H1 (cell line): Measurements from ENCODE around the gene ONECUT3. TPM values are rescaled to one million over a fixed set of nuclear protein-coding genes. Genes with fewer than 3 reads are reported as not detected.

Experiments used
- CTCF ChIA-PET: fragments of 300-600 bp; sonication (Branson Sonifier 250); formaldehyde crosslinking; loops from one replicate; lab custom pipeline; 2021; ENCODE audit not compliant: partially characterized antibody; lab: Charles Lee
- POLR2A ChIA-PET: fragments of 300-600 bp; sonication (Branson Sonifier 250); formaldehyde crosslinking; loops from one replicate; lab custom pipeline; 2021; ENCODE audit warnings: inconsistent platforms; ENCODE audit not compliant: partially characterized antibody; lab: Charles Lee
- DNase-seq, 2 experiments: peaks; one replicate each; pipeline versions ENCODE4 v3.0.0 to v3.0.0-alpha.2; 2010 to 2022; ENCODE audit warnings: low spot score in 2 of 2, low read depth in 1 of 2, mixed read lengths in 1 of 2
- FAIRE-seq: peaks from 2 replicates; lab custom pipeline; 2011; peaks lifted over from hg19 to GRCh38; lab: Jason Lieb, UNC
- H2AFZ ChIP-seq: 2 replicates; pipeline ENCODE4 v1.8.1; 2012; ENCODE audit warnings: low read length, inconsistent platforms
- H2AK5ac ChIP-seq: 2 replicates; pipeline ENCODE4 v1.6.1; 2013; ENCODE audit warnings: low read depth, low read length
- H2BK120ac ChIP-seq: replicated peaks from 2 replicates; pipeline ENCODE3; 2013; ENCODE audit warnings: low read depth, low read length, inconsistent platforms
- H2BK12ac ChIP-seq: 2 replicates; pipeline ENCODE4 v1.6.1; 2013; ENCODE audit warnings: low read depth, low read length
- H2BK15ac ChIP-seq: 2 replicates; pipeline ENCODE4 v1.6.1; 2013; ENCODE audit warnings: low read length
- H2BK20ac ChIP-seq: 2 replicates; pipeline ENCODE4 v1.6.1; 2013; ENCODE audit warnings: low read length
- H2BK5ac ChIP-seq: 2 replicates; pipeline ENCODE4 v1.6.1; 2013; ENCODE audit warnings: low read depth, low read length
- H3K14ac ChIP-seq: 2 replicates; pipeline ENCODE4 v1.6.1; 2013; ENCODE audit warnings: inconsistent platforms; ENCODE audit not compliant: insufficient read length
- H3K18ac ChIP-seq: 2 replicates; pipeline ENCODE4 v1.6.1; 2013; ENCODE audit warnings: low read length; ENCODE audit errors: extremely low read depth
- H3K23ac ChIP-seq: 2 replicates; pipeline ENCODE4 v1.6.1; 2013; ENCODE audit warnings: inconsistent platforms; ENCODE audit not compliant: insufficient read length
- H3K23me2 ChIP-seq: 2 replicates; pipeline ENCODE4 v1.6.1; 2013; ENCODE audit warnings: low read depth, low read length
- H3K27ac ChIP-seq: 2 replicates; pipeline ENCODE4 v1.6.1; 2011; ENCODE audit warnings: low read depth, low read length, inconsistent platforms
- H3K27me3 ChIP-seq, 4 experiments: replicated peaks in 1 of 4; 1 replicate in 1 of 4; 2 replicates in 3 of 4; pipeline versions ENCODE4 v1.6.1 to v1.8.1; 2011 to 2013; ENCODE audit warnings: low read length in 3 of 4, mild to moderate bottlenecking in 3 of 4, inconsistent platforms in 2 of 4, mixed read lengths in 2 of 4, moderate library complexity in 1 of 4; ENCODE audit not compliant: control insufficient read depth in 3 of 4, insufficient read depth in 3 of 4; ENCODE audit errors: extremely low read depth in 1 of 4
- H3K36me3 ChIP-seq, 4 experiments: 2 replicates each; pipeline versions ENCODE4 v1.6.1 to v1.8.1; 2011 to 2013; ENCODE audit warnings: mild to moderate bottlenecking in 4 of 4, low read length in 3 of 4, moderate library complexity in 2 of 4, control low read depth in 1 of 4, inconsistent platforms in 1 of 4; ENCODE audit not compliant: insufficient read depth in 4 of 4, control insufficient read depth in 2 of 4
- H3K4ac ChIP-seq: replicated peaks from 2 replicates; pipeline ENCODE3; 2013; ENCODE audit warnings: low read length, low read depth, mixed read lengths, inconsistent platforms; ENCODE audit not compliant: insufficient read length
- H3K4me1 ChIP-seq, 4 experiments: replicated peaks in 1 of 4; 1 replicate in 1 of 4; 2 replicates in 3 of 4; pipeline versions ENCODE4 v1.6.1 to v1.8.1; 2011 to 2013; ENCODE audit warnings: low read length in 3 of 4, inconsistent platforms in 2 of 4, mixed read lengths in 1 of 4; ENCODE audit not compliant: insufficient read depth in 4 of 4, control insufficient read depth in 3 of 4
- H3K4me2 ChIP-seq, 2 experiments: 2 replicates each; pipeline versions ENCODE4 v1.6.1 to v1.8.1; 2011 to 2013; ENCODE audit warnings: low read depth in 2 of 2, low read length in 2 of 2, control low read depth in 1 of 2, inconsistent platforms in 1 of 2, mild to moderate bottlenecking in 1 of 2; ENCODE audit not compliant: insufficient read depth in 1 of 2
- H3K4me3 ChIP-seq, 4 experiments: fragments of 200-600, 300-600 bp in 1 of 4; sonication (generic), shearing (Covaris generic), sonication (Bioruptor Twin) in 1 of 4; 2 replicates each; pipeline versions ENCODE4 v1.5.1 to v1.8.1; 2011 to 2016; ENCODE audit warnings: low read length in 4 of 4, low read depth in 3 of 4, control low read depth in 2 of 4, inconsistent platforms in 2 of 4, mild to moderate bottlenecking in 2 of 4, mixed read lengths in 1 of 4, moderate library complexity in 1 of 4; ENCODE audit not compliant: insufficient read depth in 2 of 4; ENCODE audit errors: extremely low read depth in 1 of 4
- H3K56ac ChIP-seq: replicated peaks from 2 replicates; pipeline ENCODE3; 2013; ENCODE audit warnings: low read depth, mild to moderate bottlenecking, mixed read lengths, low read length, inconsistent platforms; ENCODE audit not compliant: insufficient read length
- H3K79me1 ChIP-seq: 2 replicates; pipeline ENCODE4 v1.6.1; 2013; ENCODE audit warnings: low read depth, low read length, control low read depth
- H3K79me2 ChIP-seq, 2 experiments: 2 replicates each; pipeline versions ENCODE4 v1.6.1 to v1.8.1; 2012 to 2013; ENCODE audit warnings: low read length in 2 of 2, mild to moderate bottlenecking in 2 of 2, inconsistent platforms in 1 of 2; ENCODE audit not compliant: insufficient read depth in 2 of 2, control insufficient read depth in 1 of 2
- H3K9ac ChIP-seq, 4 experiments: replicated peaks in 1 of 4; 1 replicate in 1 of 4; 2 replicates in 3 of 4; pipeline versions ENCODE4 v1.6.1 to v1.8.1; 2011 to 2013; ENCODE audit warnings: low read depth in 3 of 4, low read length in 3 of 4, control low read depth in 2 of 4, mild to moderate bottlenecking in 2 of 4, moderate library complexity in 2 of 4, inconsistent platforms in 1 of 4; ENCODE audit errors: extremely low read depth in 1 of 4
- H3K9me3 ChIP-seq, 2 experiments: 2 replicates each; pipeline versions ENCODE4 v1.6.1 to v1.8.1; 2012 to 2013; ENCODE audit warnings: mild to moderate bottlenecking in 2 of 2, moderate library complexity in 2 of 2, control low read depth in 1 of 2, inconsistent platforms in 1 of 2, low read depth in 1 of 2, low read length in 1 of 2, mixed read lengths in 1 of 2; ENCODE audit not compliant: insufficient read depth in 2 of 2
- H4K20me1 ChIP-seq, 2 experiments: replicated peaks in 1 of 2; 2 replicates each; pipeline versions ENCODE3 to v1.8.1; 2011 to 2013; ENCODE audit warnings: inconsistent platforms in 2 of 2, low read length in 2 of 2, mild to moderate bottlenecking in 1 of 2; ENCODE audit not compliant: insufficient read depth in 2 of 2, control insufficient read depth in 1 of 2
- H4K5ac ChIP-seq: 2 replicates; pipeline ENCODE4 v1.6.1; 2013; ENCODE audit warnings: low read length, low read depth, mixed read lengths, inconsistent platforms; ENCODE audit not compliant: insufficient read length
- H4K8ac ChIP-seq: 2 replicates; pipeline ENCODE4 v1.8.0; 2013; ENCODE audit warnings: mild to moderate bottlenecking, moderate library complexity, low read length, inconsistent platforms; ENCODE audit not compliant: insufficient read depth; ENCODE audit errors: extremely low read depth
- H4K91ac ChIP-seq: replicated peaks from 2 replicates; pipeline ENCODE3; 2013; ENCODE audit warnings: low read length, mixed read lengths, inconsistent platforms; ENCODE audit not compliant: insufficient read length
- ASH2L ChIP-seq: fragments of 200-600, 300-600 bp; sonication (generic); IDR thresholded peaks from one replicate; pipeline ENCODE4 v1.7.1; 2017; ENCODE audit warnings: low read length
- BCL11A ChIP-seq, 2 experiments: IDR thresholded peaks; one replicate each; pipeline ENCODE4 v1.6.1; 2011; ENCODE audit warnings: low read depth in 2 of 2, low read length in 2 of 2, mild to moderate bottlenecking in 2 of 2
- JUN ChIP-seq: IDR thresholded peaks from 2 replicates; pipeline ENCODE4 v1.6.1; 2011; ENCODE audit warnings: low read depth, mild to moderate bottlenecking, improper control_type of control experiment, low read length
- JUND ChIP-seq: IDR thresholded peaks from 2 replicates; pipeline ENCODE4 v1.6.1; 2011; ENCODE audit warnings: mild to moderate bottlenecking, improper control_type of control experiment, low read length
- KDM1A ChIP-seq: fragments of 200-600, 300-600 bp; sonication (generic); IDR thresholded peaks from 2 replicates; pipeline ENCODE4 v1.7.1; 2016; ENCODE audit warnings: mild to moderate bottlenecking, low read length, borderline replicate concordance
- KDM5A ChIP-seq: fragments of 200-600 bp; IDR thresholded peaks from 2 replicates; pipeline ENCODE4 v1.7.1; 2012; ENCODE audit warnings: mild to moderate bottlenecking, low read length, inconsistent platforms, mixed read lengths
- NANOG ChIP-seq: IDR thresholded peaks from 2 replicates; pipeline ENCODE4 v1.6.1; 2011; ENCODE audit warnings: low read length, low read depth, mild to moderate bottlenecking, inconsistent platforms; ENCODE audit not compliant: insufficient read depth, poor library complexity, severe bottlenecking
- RBBP5 ChIP-seq: IDR thresholded peaks from 2 replicates; pipeline ENCODE4 v1.7.1; 2012; ENCODE audit warnings: low read depth, mild to moderate bottlenecking, inconsistent platforms, low read length, moderate library complexity, borderline replicate concordance
- SAP30 ChIP-seq: fragments of 300-600 bp; sonication (generic); IDR thresholded peaks from 2 replicates; pipeline ENCODE4 v1.7.1; 2012; ENCODE audit warnings: low read length, moderate library complexity, mild to moderate bottlenecking, inconsistent platforms; ENCODE audit not compliant: insufficient read depth, insufficient replicate concordance
- TCF12 ChIP-seq: IDR thresholded peaks from 2 replicates; pipeline ENCODE4 v1.6.1; 2011; ENCODE audit warnings: low read depth, mild to moderate bottlenecking, low read length
- TEAD4 ChIP-seq: IDR thresholded peaks from 2 replicates; pipeline ENCODE4 v1.6.1; 2012; ENCODE audit warnings: low read depth, low read length, inconsistent platforms, mixed read lengths
- ZNF274 ChIP-seq: IDR thresholded peaks from 2 replicates; pipeline ENCODE4 v1.7.0; 2012; ENCODE audit warnings: low read length, borderline replicate concordance; ENCODE audit errors: extremely low read depth
- WGBS, 2 experiments: shearing (Covaris generic) in 1 of 2; methylation state at CpG; one replicate each; pipeline versions ENCODE4 v1.1.6 to v1.1.7; 2013 to 2015; ENCODE audit warnings: low lambda C conversion rate in 2 of 2, mixed read lengths in 2 of 2, inconsistent platforms in 1 of 2, low coverage in 1 of 2, missing lambda C conversion rate in 1 of 2; ENCODE audit not compliant: insufficient replicate concordance in 2 of 2, insufficient coverage in 1 of 2, insufficient read length in 1 of 2; ENCODE audit errors: extremely low coverage in 1 of 2, missing lambda C conversion rate in 1 of 2; 5-methylcytosine and 5-hydroxymethylcytosine counted together
- polyA plus RNA-seq, 7 experiments: library from polyadenylated mRNA; depleted of rRNA in 3 of 7; stranded (reverse) in 5 of 7; unstranded in 2 of 7; fragments of >200 nt in 5 of 7; fragments of 200-250 nt in 2 of 7; gene quantifications; 1 replicate in 5 of 7; 2 replicates in 1 of 7; 4 replicates in 1 of 7; pipeline versions ENCODE4 v1.2.1 to v1.2.3, GENCODE V29; 2011 to 2013; ENCODE audit warnings: missing spikeins in 2 of 7, mixed read lengths in 2 of 7
- total RNA-seq: library from RNA; stranded (reverse); fragmentation: NEBNext Ultra II Directional; extraction: Animal tissue kit (Norgen Biotek cat#: 25700); gene quantifications from 2 replicates; pipeline ENCODE4 v1.2.1, GENCODE V29; 2021
- TF ChIP-seq, protein P1 (sequence below): IDR thresholded peaks from 2 replicates; pipeline ENCODE4 v1.6.1; 2012; ENCODE audit warnings: inconsistent platforms
- TF ChIP-seq, protein P2 (sequence below): IDR thresholded peaks from 2 replicates; pipeline ENCODE4 v1.6.1; 2012; ENCODE audit warnings: inconsistent platforms

The ONECUT3 gene
- total and polyA plus RNA-seq, 2 of the 8 experiments (the other 6 are each of a cell fraction or from before 2014, with no cell fraction given), result not detected

DNA sequence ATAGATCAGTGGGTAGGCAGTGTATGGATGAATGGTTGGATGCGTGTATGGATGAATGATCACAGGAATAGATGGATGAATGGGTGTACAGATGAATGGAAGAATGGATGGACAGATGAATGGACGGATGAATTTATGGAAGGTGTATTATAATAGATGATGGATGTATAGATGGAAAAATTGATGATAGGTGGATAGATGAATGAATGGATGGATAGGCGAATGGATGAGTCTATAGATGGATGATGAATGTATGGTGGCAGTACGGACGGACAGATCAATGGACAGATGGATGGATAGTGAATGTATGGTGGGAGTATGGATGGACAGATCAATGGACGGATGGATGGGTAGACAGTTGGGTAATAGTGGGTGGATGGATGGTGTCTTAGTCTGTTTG, 49.0 kb upstream of the ONECUT3 start:
- DNase-seq, result no peak
- POLR2A ChIA-PET, result no interaction called here
- no peak overlapping the region for H3K56ac ChIP-seq
- TF ChIP-seq TCF12 (no peak), NANOG (no peak), KDM5A (no peak), ASH2L (no peak), BCL11A (IDR thresholded peaks at IDR 0.05; ENCODE audit: low read depth in 2 of 2, low read length in 2 of 2) (no peak), RBBP5 (no peak), KDM1A (no peak), JUN (no peak), ZNF274 (no peak), JUND (no peak), SAP30 (no peak), TEAD4 (no peak)
- TF ChIP-seq, protein P1, sequence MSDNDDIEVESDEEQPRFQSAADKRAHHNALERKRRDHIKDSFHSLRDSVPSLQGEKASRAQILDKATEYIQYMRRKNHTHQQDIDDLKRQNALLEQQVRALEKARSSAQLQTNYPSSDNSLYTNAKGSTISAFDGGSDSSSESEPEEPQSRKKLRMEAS, result no peak
- TF ChIP-seq, protein P2, sequence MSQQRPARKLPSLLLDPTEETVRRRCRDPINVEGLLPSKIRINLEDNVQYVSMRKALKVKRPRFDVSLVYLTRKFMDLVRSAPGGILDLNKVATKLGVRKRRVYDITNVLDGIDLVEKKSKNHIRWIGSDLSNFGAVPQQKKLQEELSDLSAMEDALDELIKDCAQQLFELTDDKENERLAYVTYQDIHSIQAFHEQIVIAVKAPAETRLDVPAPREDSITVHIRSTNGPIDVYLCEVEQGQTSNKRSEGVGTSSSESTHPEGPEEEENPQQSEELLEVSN, result no peak

More for the DNA sequence above, 49.0 kb upstream of the ONECUT3 start:
- peaks cover 12% of the 10 kb centered on the region; the same call in 1 of the 2 replicates for H3K23me2 ChIP-seq
- no peak overlapping the region for H2AFZ ChIP-seq
- H3K4me2 ChIP-seq, result no peak overlapping the region
- FAIRE-seq, result no peak
- no peak overlapping the region for H2AK5ac ChIP-seq
- WGBS, 2 experiments, result 88 to 100% methylated on average over 3 to 6 of the region's 6 CpGs
- no peak overlapping the region for H3K4ac ChIP-seq
- H3K9ac ChIP-seq, result no peak overlapping the region
- H2BK120ac ChIP-seq, result no peak overlapping the region
- no peaks in the 10 kb centered on the region for H3K9me3 ChIP-seq
- H3K23ac ChIP-seq, result no peak overlapping the region
- no peak overlapping the region for H2BK15ac ChIP-seq
- H4K5ac ChIP-seq, result no peak overlapping the region
- no peaks in the 10 kb centered on the region for H3K36me3 ChIP-seq
- no peaks in the 10 kb centered on the region; a peak in 1 of 7 replicates for H3K27me3 ChIP-seq
- no peak overlapping the region for H3K18ac ChIP-seq
- peaks cover 0 to 6% of the 10 kb centered on the region in 2 experiments for H4K20me1 ChIP-seq
- H3K14ac ChIP-seq, result no peak overlapping the region
- no peak overlapping the region for H2BK12ac ChIP-seq
- no peak overlapping the region for H4K8ac ChIP-seq
- no peak overlapping the region for H3K27ac ChIP-seq
- no peak overlapping the region for H2BK20ac ChIP-seq
- no peaks in the 10 kb centered on the region for H3K79me1 ChIP-seq
- H3K4me3 ChIP-seq, result no peak overlapping the region
- H4K91ac ChIP-seq, result no peak overlapping the region
- H3K4me1 ChIP-seq, result no peaks in the 10 kb centered on the region
- CTCF ChIA-PET, result no interaction called here
- no peak overlapping the region for H2BK5ac ChIP-seq
- H3K79me2 ChIP-seq, result no peaks in the 10 kb centered on the region
